H1 (cell line): ENCODE measurements around the gene PAX7. TPM values are rescaled to one million over a fixed set of nuclear protein-coding genes. Genes with fewer than 3 reads are reported as not detected.

Source experiments
- CTCF ChIA-PET: fragments of 300-600 bp; sonication (Branson Sonifier 250); formaldehyde crosslinking; loops from one replicate; lab custom pipeline; 2021; ENCODE audit not compliant: partially characterized antibody; lab: Charles Lee
- POLR2A ChIA-PET: fragments of 300-600 bp; sonication (Branson Sonifier 250); formaldehyde crosslinking; loops from one replicate; lab custom pipeline; 2021; ENCODE audit warnings: inconsistent platforms; ENCODE audit not compliant: partially characterized antibody; lab: Charles Lee
- DNase-seq, 2 experiments: peaks; one replicate each; pipeline versions ENCODE4 v3.0.0 to v3.0.0-alpha.2; 2010 to 2022; ENCODE audit warnings: low spot score in 2 of 2, low read depth in 1 of 2, mixed read lengths in 1 of 2
- FAIRE-seq: peaks from 2 replicates; lab custom pipeline; 2011; peaks lifted over from hg19 to GRCh38; lab: Jason Lieb, UNC
- H2AFZ ChIP-seq: 2 replicates; pipeline ENCODE4 v1.8.1; 2012; ENCODE audit warnings: low read length, inconsistent platforms
- H2AK5ac ChIP-seq: 2 replicates; pipeline ENCODE4 v1.6.1; 2013; ENCODE audit warnings: low read depth, low read length
- H2BK120ac ChIP-seq: replicated peaks from 2 replicates; pipeline ENCODE3; 2013; ENCODE audit warnings: low read depth, low read length, inconsistent platforms
- H2BK12ac ChIP-seq: 2 replicates; pipeline ENCODE4 v1.6.1; 2013; ENCODE audit warnings: low read depth, low read length
- H2BK15ac ChIP-seq: 2 replicates; pipeline ENCODE4 v1.6.1; 2013; ENCODE audit warnings: low read length
- H2BK20ac ChIP-seq: 2 replicates; pipeline ENCODE4 v1.6.1; 2013; ENCODE audit warnings: low read length
- H2BK5ac ChIP-seq: 2 replicates; pipeline ENCODE4 v1.6.1; 2013; ENCODE audit warnings: low read depth, low read length
- H3K14ac ChIP-seq: 2 replicates; pipeline ENCODE4 v1.6.1; 2013; ENCODE audit warnings: inconsistent platforms; ENCODE audit not compliant: insufficient read length
- H3K18ac ChIP-seq: 2 replicates; pipeline ENCODE4 v1.6.1; 2013; ENCODE audit warnings: low read length; ENCODE audit errors: extremely low read depth
- H3K23ac ChIP-seq: 2 replicates; pipeline ENCODE4 v1.6.1; 2013; ENCODE audit warnings: inconsistent platforms; ENCODE audit not compliant: insufficient read length
- H3K23me2 ChIP-seq: 2 replicates; pipeline ENCODE4 v1.6.1; 2013; ENCODE audit warnings: low read depth, low read length
- H3K27ac ChIP-seq: 2 replicates; pipeline ENCODE4 v1.6.1; 2011; ENCODE audit warnings: low read depth, low read length, inconsistent platforms
- H3K27me3 ChIP-seq, 4 experiments: replicated peaks in 1 of 4; 1 replicate in 1 of 4; 2 replicates in 3 of 4; pipeline versions ENCODE4 v1.6.1 to v1.8.1; 2011 to 2013; ENCODE audit warnings: low read length in 3 of 4, mild to moderate bottlenecking in 3 of 4, inconsistent platforms in 2 of 4, mixed read lengths in 2 of 4, moderate library complexity in 1 of 4; ENCODE audit not compliant: control insufficient read depth in 3 of 4, insufficient read depth in 3 of 4; ENCODE audit errors: extremely low read depth in 1 of 4
- H3K36me3 ChIP-seq, 4 experiments: 2 replicates each; pipeline versions ENCODE4 v1.6.1 to v1.8.1; 2011 to 2013; ENCODE audit warnings: mild to moderate bottlenecking in 4 of 4, low read length in 3 of 4, moderate library complexity in 2 of 4, control low read depth in 1 of 4, inconsistent platforms in 1 of 4; ENCODE audit not compliant: insufficient read depth in 4 of 4, control insufficient read depth in 2 of 4
- H3K4ac ChIP-seq: replicated peaks from 2 replicates; pipeline ENCODE3; 2013; ENCODE audit warnings: low read length, low read depth, mixed read lengths, inconsistent platforms; ENCODE audit not compliant: insufficient read length
- H3K4me1 ChIP-seq, 4 experiments: replicated peaks in 1 of 4; 1 replicate in 1 of 4; 2 replicates in 3 of 4; pipeline versions ENCODE4 v1.6.1 to v1.8.1; 2011 to 2013; ENCODE audit warnings: low read length in 3 of 4, inconsistent platforms in 2 of 4, mixed read lengths in 1 of 4; ENCODE audit not compliant: insufficient read depth in 4 of 4, control insufficient read depth in 3 of 4
- H3K4me2 ChIP-seq, 2 experiments: 2 replicates each; pipeline versions ENCODE4 v1.6.1 to v1.8.1; 2011 to 2013; ENCODE audit warnings: low read depth in 2 of 2, low read length in 2 of 2, control low read depth in 1 of 2, inconsistent platforms in 1 of 2, mild to moderate bottlenecking in 1 of 2; ENCODE audit not compliant: insufficient read depth in 1 of 2
- H3K4me3 ChIP-seq, 4 experiments: fragments of 200-600, 300-600 bp in 1 of 4; sonication (generic), shearing (Covaris generic), sonication (Bioruptor Twin) in 1 of 4; 2 replicates each; pipeline versions ENCODE4 v1.5.1 to v1.8.1; 2011 to 2016; ENCODE audit warnings: low read length in 4 of 4, low read depth in 3 of 4, control low read depth in 2 of 4, inconsistent platforms in 2 of 4, mild to moderate bottlenecking in 2 of 4, mixed read lengths in 1 of 4, moderate library complexity in 1 of 4; ENCODE audit not compliant: insufficient read depth in 2 of 4; ENCODE audit errors: extremely low read depth in 1 of 4
- H3K56ac ChIP-seq: replicated peaks from 2 replicates; pipeline ENCODE3; 2013; ENCODE audit warnings: low read depth, mild to moderate bottlenecking, mixed read lengths, low read length, inconsistent platforms; ENCODE audit not compliant: insufficient read length
- H3K79me1 ChIP-seq: 2 replicates; pipeline ENCODE4 v1.6.1; 2013; ENCODE audit warnings: low read depth, low read length, control low read depth
- H3K79me2 ChIP-seq, 2 experiments: 2 replicates each; pipeline versions ENCODE4 v1.6.1 to v1.8.1; 2012 to 2013; ENCODE audit warnings: low read length in 2 of 2, mild to moderate bottlenecking in 2 of 2, inconsistent platforms in 1 of 2; ENCODE audit not compliant: insufficient read depth in 2 of 2, control insufficient read depth in 1 of 2
- H3K9ac ChIP-seq, 4 experiments: replicated peaks in 1 of 4; 1 replicate in 1 of 4; 2 replicates in 3 of 4; pipeline versions ENCODE4 v1.6.1 to v1.8.1; 2011 to 2013; ENCODE audit warnings: low read depth in 3 of 4, low read length in 3 of 4, control low read depth in 2 of 4, mild to moderate bottlenecking in 2 of 4, moderate library complexity in 2 of 4, inconsistent platforms in 1 of 4; ENCODE audit errors: extremely low read depth in 1 of 4
- H3K9me3 ChIP-seq, 2 experiments: 2 replicates each; pipeline versions ENCODE4 v1.6.1 to v1.8.1; 2012 to 2013; ENCODE audit warnings: mild to moderate bottlenecking in 2 of 2, moderate library complexity in 2 of 2, control low read depth in 1 of 2, inconsistent platforms in 1 of 2, low read depth in 1 of 2, low read length in 1 of 2, mixed read lengths in 1 of 2; ENCODE audit not compliant: insufficient read depth in 2 of 2
- H4K20me1 ChIP-seq, 2 experiments: replicated peaks in 1 of 2; 2 replicates each; pipeline versions ENCODE3 to v1.8.1; 2011 to 2013; ENCODE audit warnings: inconsistent platforms in 2 of 2, low read length in 2 of 2, mild to moderate bottlenecking in 1 of 2; ENCODE audit not compliant: insufficient read depth in 2 of 2, control insufficient read depth in 1 of 2
- H4K5ac ChIP-seq: 2 replicates; pipeline ENCODE4 v1.6.1; 2013; ENCODE audit warnings: low read length, low read depth, mixed read lengths, inconsistent platforms; ENCODE audit not compliant: insufficient read length
- H4K8ac ChIP-seq: 2 replicates; pipeline ENCODE4 v1.8.0; 2013; ENCODE audit warnings: mild to moderate bottlenecking, moderate library complexity, low read length, inconsistent platforms; ENCODE audit not compliant: insufficient read depth; ENCODE audit errors: extremely low read depth
- H4K91ac ChIP-seq: replicated peaks from 2 replicates; pipeline ENCODE3; 2013; ENCODE audit warnings: low read length, mixed read lengths, inconsistent platforms; ENCODE audit not compliant: insufficient read length
- CBX8 ChIP-seq: fragments of 300-800, 300-1000 bp; sonication (generic); IDR thresholded peaks from 2 replicates; pipeline ENCODE4 v1.7.1; 2016; ENCODE audit warnings: low read depth, low read length, borderline replicate concordance
- CTBP2 ChIP-seq: IDR thresholded peaks from 2 replicates; pipeline ENCODE4 v1.7.0; 2011; ENCODE audit warnings: borderline replicate concordance, mild to moderate bottlenecking, moderate library complexity, mixed read lengths, low read length; ENCODE audit not compliant: insufficient read depth, insufficient read length
- EGR1 ChIP-seq: IDR thresholded peaks from 2 replicates; pipeline ENCODE4 v1.6.1; 2011; ENCODE audit warnings: low read depth, low read length, borderline replicate concordance
- FOSL1 ChIP-seq: IDR thresholded peaks from 2 replicates; pipeline ENCODE4 v1.6.1; 2011; ENCODE audit warnings: mild to moderate bottlenecking, low read depth, low read length, moderate library complexity; ENCODE audit not compliant: insufficient read depth
- KDM1A ChIP-seq: fragments of 200-600, 300-600 bp; sonication (generic); IDR thresholded peaks from 2 replicates; pipeline ENCODE4 v1.7.1; 2016; ENCODE audit warnings: mild to moderate bottlenecking, low read length, borderline replicate concordance
- PHF8 ChIP-seq: fragments of 200-600 bp; sonication (generic); conservative IDR thresholded peaks from 2 replicates; pipeline ENCODE4 v1.7.1; 2012; ENCODE audit warnings: low read depth, mild to moderate bottlenecking, inconsistent platforms, low read length, moderate library complexity
- RFX5 ChIP-seq: IDR thresholded peaks from 2 replicates; pipeline ENCODE4 v1.6.1; 2011; ENCODE audit warnings: low read depth, low read length, improper control_type of control experiment, borderline replicate concordance
- RXRA ChIP-seq: IDR thresholded peaks from 2 replicates; pipeline ENCODE4 v1.6.1; 2011; ENCODE audit warnings: low read depth, mild to moderate bottlenecking, low read length, moderate library complexity; ENCODE audit not compliant: insufficient read depth
- ZNF274 ChIP-seq: IDR thresholded peaks from 2 replicates; pipeline ENCODE4 v1.7.0; 2012; ENCODE audit warnings: low read length, borderline replicate concordance; ENCODE audit errors: extremely low read depth
- WGBS, 2 experiments: shearing (Covaris generic) in 1 of 2; methylation state at CpG; one replicate each; pipeline versions ENCODE4 v1.1.6 to v1.1.7; 2013 to 2015; ENCODE audit warnings: low lambda C conversion rate in 2 of 2, mixed read lengths in 2 of 2, inconsistent platforms in 1 of 2, low coverage in 1 of 2, missing lambda C conversion rate in 1 of 2; ENCODE audit not compliant: insufficient replicate concordance in 2 of 2, insufficient coverage in 1 of 2, insufficient read length in 1 of 2; ENCODE audit errors: extremely low coverage in 1 of 2, missing lambda C conversion rate in 1 of 2; 5-methylcytosine and 5-hydroxymethylcytosine counted together
- polyA plus RNA-seq, 7 experiments: library from polyadenylated mRNA; depleted of rRNA in 3 of 7; stranded (reverse) in 5 of 7; unstranded in 2 of 7; fragments of >200 nt in 5 of 7; fragments of 200-250 nt in 2 of 7; gene quantifications; 1 replicate in 5 of 7; 2 replicates in 1 of 7; 4 replicates in 1 of 7; pipeline versions ENCODE4 v1.2.1 to v1.2.3, GENCODE V29; 2011 to 2013; ENCODE audit warnings: missing spikeins in 2 of 7, mixed read lengths in 2 of 7
- total RNA-seq: library from RNA; stranded (reverse); fragmentation: NEBNext Ultra II Directional; extraction: Animal tissue kit (Norgen Biotek cat#: 25700); gene quantifications from 2 replicates; pipeline ENCODE4 v1.2.1, GENCODE V29; 2021
- TF ChIP-seq, protein P1 (sequence below): IDR thresholded peaks from 2 replicates; pipeline ENCODE4 v1.6.1; 2012; ENCODE audit warnings: inconsistent platforms

PAX7 gene
- total and polyA plus RNA-seq, 2 of the 8 experiments (the other 6 are each of a cell fraction or from before 2014, with no cell fraction given), result not detected

DNA sequence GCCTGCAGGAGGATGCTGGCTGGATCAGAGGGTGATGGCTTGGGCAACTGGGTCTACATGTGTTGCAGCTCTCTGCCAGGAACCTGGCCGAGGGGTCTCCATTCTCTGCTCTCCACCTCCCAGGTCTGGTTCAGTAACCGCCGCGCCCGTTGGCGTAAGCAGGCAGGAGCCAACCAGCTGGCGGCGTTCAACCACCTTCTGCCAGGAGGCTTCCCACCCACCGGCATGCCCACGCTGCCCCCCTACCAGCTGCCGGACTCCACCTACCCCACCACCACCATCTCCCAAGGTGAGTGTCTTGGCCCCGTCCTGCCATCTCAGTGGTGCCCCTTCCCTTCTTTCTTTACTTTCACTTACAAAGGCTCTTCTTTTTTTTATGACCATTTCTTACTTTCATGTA is 69.9 kb downstream of the PAX7 start:
- FAIRE-seq, result no peak
- TF ChIP-seq RFX5 (no peak), EGR1 (no peak), CTBP2 (no peak), KDM1A (no peak), FOSL1 (no peak), RXRA (no peak), CBX8 (no peak), ZNF274 (no peak), PHF8 (no peak)
- TF ChIP-seq, protein P1, sequence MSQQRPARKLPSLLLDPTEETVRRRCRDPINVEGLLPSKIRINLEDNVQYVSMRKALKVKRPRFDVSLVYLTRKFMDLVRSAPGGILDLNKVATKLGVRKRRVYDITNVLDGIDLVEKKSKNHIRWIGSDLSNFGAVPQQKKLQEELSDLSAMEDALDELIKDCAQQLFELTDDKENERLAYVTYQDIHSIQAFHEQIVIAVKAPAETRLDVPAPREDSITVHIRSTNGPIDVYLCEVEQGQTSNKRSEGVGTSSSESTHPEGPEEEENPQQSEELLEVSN, result no peak

More for the DNA sequence above, 69.9 kb downstream of the PAX7 start:
- H2BK15ac ChIP-seq, result no peak overlapping the region
- WGBS, 2 experiments, result 92% methylated on average over 12 of the region's 12 CpGs; no CpG with 5 or more reads in 1 of the 2 experiments
- no peak overlapping the region for H3K14ac ChIP-seq
- no peak overlapping the region for H2BK20ac ChIP-seq
- H2BK5ac ChIP-seq, result no peak overlapping the region
- H2AFZ ChIP-seq, result no peak overlapping the region
- H3K79me2 ChIP-seq, result no peaks in the 10 kb centered on the region
- no peak overlapping the region for H4K91ac ChIP-seq
- no peak overlapping the region for H2AK5ac ChIP-seq
- no peaks in the 10 kb centered on the region for H3K9me3 ChIP-seq
- no peak overlapping the region for H3K9ac ChIP-seq
- ChIA-PET CTCF (interaction anchor here (0.7 to 2.5 kb wide), 5 partner anchors 17 to 125 kb away, joined by 3 to 8 read pairs (median 3); no protein-coding TSS in a partner anchor), POLR2A (interaction anchor here (1.5 kb wide), 1 partner anchor 21 kb away, joined by 3 read pairs; no protein-coding TSS in a partner anchor)
- no peak overlapping the region for H3K4ac ChIP-seq
- no peak overlapping the region for H2BK120ac ChIP-seq
- H3K79me1 ChIP-seq, result no peaks in the 10 kb centered on the region
- H3K4me3 ChIP-seq, result no peak overlapping the region
- H3K27me3 ChIP-seq, result peaks cover 0 to 8% (median 4%) of the 10 kb centered on the region in 4 experiments; a peak in 5 of 7 replicates
- H3K18ac ChIP-seq, result no peak overlapping the region
- H3K23ac ChIP-seq, result no peak overlapping the region
- peaks cover 0 to 2% of the 10 kb centered on the region in 2 experiments for H4K20me1 ChIP-seq
- no peak overlapping the region for H4K8ac ChIP-seq
- H3K4me2 ChIP-seq, result no peak overlapping the region
- no peak for DNase-seq
- H3K27ac ChIP-seq, result no peak overlapping the region
- peaks cover 0 to 4% (median 0%) of the 10 kb centered on the region in 4 experiments; a peak in 3 of 7 replicates for H3K4me1 ChIP-seq
- H3K36me3 ChIP-seq, result no peaks in the 10 kb centered on the region
- no peak overlapping the region for H4K5ac ChIP-seq
- no peak overlapping the region for H2BK12ac ChIP-seq
- H3K23me2 ChIP-seq, result no peaks in the 10 kb centered on the region; the same call in 1 of the 2 replicates
- H3K56ac ChIP-seq, result no peak overlapping the region
